Activated CD8-positive, alpha-beta T cell treated with anti-CD3 and anti-CD28 coated beads for 36 hours (primary cell): ENCODE measurements around the gene USF2. TPM values are rescaled to one million over a fixed set of nuclear protein-coding genes. Genes with fewer than 3 reads are reported as not detected.
A peak's percentile ranks its signal among the peaks of the same experiment; 100 is the strongest.

Experiments used
- ATAC-seq: fragments of 200-7000 bp; cut with Tn5 transposase; one replicate; pipeline ENCODE4 v1.10.0; 2021; ENCODE audit warnings: mild to moderate bottlenecking, moderate library complexity
- CTCF ChIA-PET: fragments of 350-600 bp; sonication (Branson Sonifier 250); formaldehyde crosslinking; loops from one replicate; lab custom pipeline; 2021; ENCODE audit warnings: antibody characterized with exemption; lab: Charles Lee
- POLR2A ChIA-PET: fragments of 350-600 bp; sonication (Branson Sonifier 250); formaldehyde crosslinking; loops from one replicate; lab custom pipeline; 2021; ENCODE audit warnings: antibody characterized with exemption; lab: Charles Lee
- DNase-seq: peaks from one replicate; pipeline ENCODE4 v3.0.0-alpha.2; 2020
- H3K27ac Mint-ChIP-seq: one replicate; pipeline ENCODE4 v1.8.0; 2021; ENCODE audit warnings: mild to moderate bottlenecking, mixed read lengths
- H3K27me3 Mint-ChIP-seq: one replicate; pipeline ENCODE4 v1.8.0; 2021; ENCODE audit warnings: mixed read lengths
- H3K36me3 Mint-ChIP-seq: one replicate; pipeline ENCODE4 v1.8.0; 2021; ENCODE audit warnings: low read depth, mixed read lengths
- H3K4me1 Mint-ChIP-seq: one replicate; pipeline ENCODE4 v1.8.0; 2021; ENCODE audit warnings: low read depth, mixed read lengths
- H3K4me3 Mint-ChIP-seq: one replicate; pipeline ENCODE4 v1.8.0; 2021; ENCODE audit warnings: mild to moderate bottlenecking, moderate library complexity, mixed read lengths
- H3K9me3 Mint-ChIP-seq: one replicate; pipeline ENCODE4 v1.8.0; 2021; ENCODE audit warnings: mixed read lengths
- CTCF ChIP-seq: fragments of 200-600 bp; IDR thresholded peaks from one replicate; pipeline ENCODE4 v1.8.0; 2022; ENCODE audit warnings: antibody characterized with exemption, mild to moderate bottlenecking
- intact Hi-C: fragments of 100-400 bp; cut with micrococcal nuclease; formaldehyde crosslinking; loops from one replicate; pipeline ENCODE4 v1.10.0; 2022
- total RNA-seq, 2 experiments: library from RNA; stranded (reverse); gene quantifications; one replicate each; pipeline ENCODE4 v1.2.3, GENCODE V29; 2021

USF2 gene
- total RNA-seq, 2 experiments from 2014 or later, result 111 to 115 TPM

- Mint-ChIP-seq H3K9me3 (no peaks in the 10 kb centered on the region), H3K4me3 (peak overlapping the region; percentile 63), H3K27me3 (no peaks in the 10 kb centered on the region), H3K36me3 (peaks cover 36% of the 10 kb centered on the region), H3K4me1 (peaks cover 28% of the 10 kb centered on the region), H3K27ac (peak overlapping the region; percentile 38)
- CTCF ChIA-PET, result interaction anchor here (0.5 to 1.8 kb wide), 8 partner anchors 13 to 241 kb away, joined by 3 to 8 read pairs (median 4); no protein-coding TSS in a partner anchor
- ATAC-seq (peak; percentile 63), DNase-seq (peak; percentile 84)
- intact Hi-C loops, result loop anchor here (10.0 kb wide), 1 partner anchor 125 kb away; the partner anchor contains the start of gene FXYD7
- TF ChIP-seq CTCF, result peak; percentile 96
- POLR2A ChIA-PET, result interaction anchor here (0.9 to 2.0 kb wide), 4 partner anchors 10 to 115 kb away, joined by 3 to 8 read pairs (median 4); partner anchors contain the start of gene FXYD5
These were observed 816 bp downstream of the USF2 start for GRCh38 chr19:35269438-35270117.

- H3K4me1 Mint-ChIP-seq, result peaks cover 28% of the 10 kb centered on the region
- intact Hi-C loops, result no loop called here
- ChIA-PET CTCF (interaction anchor here (0.8 to 1.8 kb wide), 4 partner anchors 83 to 240 kb away, joined by 3 to 8 read pairs (median 3); no protein-coding TSS in a partner anchor), POLR2A (interaction anchor here (0.8 to 2.0 kb wide), 3 partner anchors 10 to 100 kb away, joined by 3 to 8 read pairs (median 5); no protein-coding TSS in a partner anchor)
- no peak overlapping the region for H3K27ac Mint-ChIP-seq
- H3K4me3 Mint-ChIP-seq, result peak overlapping the region; percentile 63
- DNase-seq (no peak), ATAC-seq (no peak)
- TF ChIP-seq CTCF, result no peak
- H3K9me3 Mint-ChIP-seq, result no peaks in the 10 kb centered on the region
- H3K27me3 Mint-ChIP-seq, result no peaks in the 10 kb centered on the region
- peaks cover 37% of the 10 kb centered on the region for H3K36me3 Mint-ChIP-seq
These were observed 1.6 kb downstream of the USF2 start for GRCh38 chr19:35270381-35270811.

GRCh38 chr19:35271546-35271945, 2.8 kb downstream of the USF2 start:
- ChIA-PET CTCF (interaction anchor here (0.8 kb wide), 1 partner anchor 227 kb away, joined by 3 read pairs; no protein-coding TSS in a partner anchor), POLR2A (interaction anchor here (0.5 kb wide), 1 partner anchor 109 kb away, joined by 3 read pairs; no protein-coding TSS in a partner anchor)
- peaks cover 18% of the 10 kb centered on the region for H3K4me1 Mint-ChIP-seq
- H3K9me3 Mint-ChIP-seq, result no peaks in the 10 kb centered on the region
- intact Hi-C loops, result no loop called here
- TF ChIP-seq CTCF, result no peak
- H3K27ac Mint-ChIP-seq, result no peak overlapping the region
- H3K27me3 Mint-ChIP-seq, result no peaks in the 10 kb centered on the region
- no peak overlapping the region for H3K4me3 Mint-ChIP-seq
- H3K36me3 Mint-ChIP-seq, result peaks cover 35% of the 10 kb centered on the region
- no peak for ATAC-seq
- DNase-seq, result no peak

- TF ChIP-seq CTCF, result no peak
- no peaks in the 10 kb centered on the region for H3K27me3 Mint-ChIP-seq
- peaks cover 34% of the 10 kb centered on the region for H3K36me3 Mint-ChIP-seq
- H3K4me1 Mint-ChIP-seq, result peaks cover 15% of the 10 kb centered on the region
- H3K9me3 Mint-ChIP-seq, result no peaks in the 10 kb centered on the region
- no peak overlapping the region for H3K4me3 Mint-ChIP-seq
- DNase-seq (no peak), ATAC-seq (no peak)
- intact Hi-C loops, result no loop called here
- POLR2A ChIA-PET, result interaction anchor here (0.5 to 1.0 kb wide), 3 partner anchors 9 to 118 kb away, joined by 3 read pairs; partner anchors contain the start of gene FXYD5
- no peak overlapping the region for H3K27ac Mint-ChIP-seq
- CTCF ChIA-PET, result interaction anchor here (0.5 to 1.3 kb wide), 3 partner anchors 131 to 223 kb away, joined by 3 read pairs; no protein-coding TSS in a partner anchor
These were observed 3.5 kb downstream of the USF2 start for GRCh38 chr19:35272122-35272719.
